ENCODE data around the gene CNTNAP2.

The CNTNAP2 gene

DNA sequence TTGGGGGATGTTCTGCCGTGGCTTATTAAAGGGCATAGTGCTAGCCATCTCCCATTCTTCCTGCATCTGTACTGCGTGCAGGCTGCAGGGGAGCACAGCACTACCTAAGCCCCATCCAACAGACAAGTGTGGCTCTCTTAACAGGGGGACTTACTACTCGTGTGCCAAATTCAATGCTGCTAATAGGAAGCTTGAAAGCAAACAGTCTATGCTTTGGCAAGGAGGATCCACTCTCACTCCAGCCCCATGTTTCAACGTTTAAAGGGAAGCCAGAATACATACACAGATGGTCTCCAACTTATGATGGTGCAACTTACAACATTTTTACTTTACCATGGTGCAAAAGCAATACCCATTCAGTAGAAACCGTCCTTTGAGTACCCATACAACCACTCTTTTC is 2245.9 kb downstream of the CNTNAP2 start:
- no peak for DNase-seq (ENCODE audit: low read depth)
- H3K4me3 ChIP-seq (ENCODE audit: low read depth, low read length): no peak overlapping the region
- TF ChIP-seq, protein P1, sequence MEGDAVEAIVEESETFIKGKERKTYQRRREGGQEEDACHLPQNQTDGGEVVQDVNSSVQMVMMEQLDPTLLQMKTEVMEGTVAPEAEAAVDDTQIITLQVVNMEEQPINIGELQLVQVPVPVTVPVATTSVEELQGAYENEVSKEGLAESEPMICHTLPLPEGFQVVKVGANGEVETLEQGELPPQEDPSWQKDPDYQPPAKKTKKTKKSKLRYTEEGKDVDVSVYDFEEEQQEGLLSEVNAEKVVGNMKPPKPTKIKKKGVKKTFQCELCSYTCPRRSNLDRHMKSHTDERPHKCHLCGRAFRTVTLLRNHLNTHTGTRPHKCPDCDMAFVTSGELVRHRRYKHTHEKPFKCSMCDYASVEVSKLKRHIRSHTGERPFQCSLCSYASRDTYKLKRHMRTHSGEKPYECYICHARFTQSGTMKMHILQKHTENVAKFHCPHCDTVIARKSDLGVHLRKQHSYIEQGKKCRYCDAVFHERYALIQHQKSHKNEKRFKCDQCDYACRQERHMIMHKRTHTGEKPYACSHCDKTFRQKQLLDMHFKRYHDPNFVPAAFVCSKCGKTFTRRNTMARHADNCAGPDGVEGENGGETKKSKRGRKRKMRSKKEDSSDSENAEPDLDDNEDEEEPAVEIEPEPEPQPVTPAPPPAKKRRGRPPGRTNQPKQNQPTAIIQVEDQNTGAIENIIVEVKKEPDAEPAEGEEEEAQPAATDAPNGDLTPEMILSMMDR (IDR thresholded peaks at IDR 0.05; ENCODE audit: control insufficient read depth, extremely low read depth, insufficient read depth): no peak

DNA sequence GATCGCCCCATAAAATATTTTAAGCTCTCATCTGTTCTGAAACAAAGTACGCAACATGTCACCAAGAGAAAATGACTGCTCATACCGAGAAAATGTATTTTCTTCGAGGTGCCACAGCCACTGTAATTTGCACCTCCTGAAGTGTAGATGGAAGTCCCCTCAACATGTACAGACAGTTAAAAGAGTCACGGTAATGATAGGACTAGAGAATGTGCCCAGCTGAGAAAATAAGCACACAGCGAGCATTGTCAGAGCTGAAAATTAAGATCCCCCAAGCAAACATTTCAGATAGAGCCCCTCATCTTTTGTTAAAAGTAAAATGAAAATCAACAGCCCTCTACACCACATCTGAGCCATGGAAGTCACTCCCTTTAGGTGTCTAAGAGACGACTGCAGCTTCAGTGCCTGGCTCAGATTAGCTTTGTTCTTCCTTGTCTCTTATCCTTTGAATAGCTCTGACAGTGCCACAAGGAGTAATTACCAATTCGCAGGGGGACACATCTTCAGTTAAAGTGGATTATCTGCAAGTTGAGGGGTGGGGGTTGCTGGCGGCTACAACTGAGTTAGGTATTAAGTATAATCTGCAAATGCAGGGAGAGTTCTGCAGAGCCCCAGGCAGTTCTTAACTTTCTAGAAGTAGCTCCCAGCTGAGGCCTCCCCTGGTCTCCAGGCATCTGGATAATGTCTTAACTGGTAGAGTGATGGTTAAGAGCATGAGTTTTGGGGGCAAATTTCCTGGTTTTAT is 2251.3 kb downstream of the CNTNAP2 start:
- TF ChIP-seq, protein P1 (IDR thresholded peaks at IDR 0.05; ENCODE audit: control insufficient read depth, extremely low read depth, insufficient read depth): no peak
- no peak overlapping the region for H3K4me3 ChIP-seq (ENCODE audit: low read depth, low read length)
- no peak for DNase-seq (ENCODE audit: low read depth)

DNA sequence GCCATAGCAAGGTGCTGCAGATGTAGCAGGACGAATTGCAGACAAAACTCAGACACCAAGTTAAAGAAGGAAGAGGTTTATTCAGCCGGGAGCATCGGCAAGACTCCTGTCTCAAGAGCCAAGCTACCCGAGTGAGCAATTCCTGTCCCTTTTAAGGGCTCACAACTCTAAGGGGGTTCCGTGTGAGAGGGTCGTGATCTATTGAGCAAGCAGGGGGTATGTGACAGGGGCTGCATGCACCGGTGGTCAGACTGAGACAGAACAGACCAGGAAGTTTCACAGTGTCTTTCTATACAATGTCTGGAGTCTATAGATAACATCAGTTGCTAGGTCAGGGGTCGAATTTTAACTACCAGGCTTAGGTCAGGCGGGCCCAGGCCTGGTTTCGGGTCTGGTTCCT is 2252.0 kb downstream of the CNTNAP2 start:
- DNase-seq (ENCODE audit: low read depth): no peak
- TF ChIP-seq, protein P1 (IDR thresholded peaks at IDR 0.05; ENCODE audit: control insufficient read depth, extremely low read depth, insufficient read depth): no peak
- H3K4me3 ChIP-seq (ENCODE audit: low read depth, low read length): no peak overlapping the region

- DNase-seq (ENCODE audit: low read depth): no peak
- TF ChIP-seq, protein P1 (IDR thresholded peaks at IDR 0.05; ENCODE audit: control insufficient read depth, extremely low read depth, insufficient read depth): no peak
These were observed 2254.8 kb downstream of the CNTNAP2 start for GRCh38 chr7:148371280-148371937.

DNA sequence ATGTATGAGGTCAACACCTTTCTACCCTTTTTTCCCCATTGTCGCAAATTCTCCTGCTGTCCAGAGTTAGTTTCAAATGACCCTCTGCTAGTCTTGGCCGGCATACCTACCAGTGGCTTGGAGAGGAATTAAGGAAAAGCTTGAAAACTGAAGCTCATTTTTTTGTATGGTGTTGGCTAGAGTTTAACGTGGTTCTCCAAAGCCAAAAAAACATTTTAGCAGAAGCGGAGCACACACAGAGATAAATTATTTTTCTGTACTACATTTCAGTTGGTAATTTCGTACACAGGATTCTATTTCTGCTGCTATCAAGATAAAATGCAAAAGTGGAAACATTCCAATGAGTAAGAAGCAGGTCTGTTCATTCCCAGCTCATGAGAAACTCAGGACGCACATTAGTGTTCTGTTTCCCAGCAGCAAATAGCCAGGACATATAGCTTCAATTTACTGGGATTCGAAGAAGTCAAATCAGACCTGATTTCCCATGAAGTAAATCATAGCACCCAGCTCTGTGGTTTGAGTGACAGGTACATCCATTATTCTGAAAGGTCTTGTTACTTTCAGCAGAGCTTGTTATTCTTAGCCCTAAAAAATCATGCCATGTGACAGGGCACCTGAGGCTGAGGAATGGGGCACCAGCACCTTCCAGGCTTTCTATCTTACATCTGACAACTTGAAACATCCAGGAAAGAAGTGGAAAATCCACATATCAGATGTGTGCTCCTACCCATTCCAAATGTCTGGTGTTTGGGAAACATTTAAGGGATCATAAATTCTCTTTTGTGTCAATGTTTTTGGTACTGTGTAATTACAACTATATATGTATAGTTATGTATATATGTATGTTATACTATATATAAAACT is 2258.0 kb downstream of the CNTNAP2 start:
- TF ChIP-seq, protein P1 (IDR thresholded peaks at IDR 0.05; ENCODE audit: control insufficient read depth, extremely low read depth, insufficient read depth): no peak
- DNase-seq (ENCODE audit: low read depth): no peak

More at GRCh38 chr7:148371280-148371937, 2254.8 kb downstream of the CNTNAP2 start:
- H3K4me3 ChIP-seq (ENCODE audit: low read depth, low read length): no peak overlapping the region

DNA sequence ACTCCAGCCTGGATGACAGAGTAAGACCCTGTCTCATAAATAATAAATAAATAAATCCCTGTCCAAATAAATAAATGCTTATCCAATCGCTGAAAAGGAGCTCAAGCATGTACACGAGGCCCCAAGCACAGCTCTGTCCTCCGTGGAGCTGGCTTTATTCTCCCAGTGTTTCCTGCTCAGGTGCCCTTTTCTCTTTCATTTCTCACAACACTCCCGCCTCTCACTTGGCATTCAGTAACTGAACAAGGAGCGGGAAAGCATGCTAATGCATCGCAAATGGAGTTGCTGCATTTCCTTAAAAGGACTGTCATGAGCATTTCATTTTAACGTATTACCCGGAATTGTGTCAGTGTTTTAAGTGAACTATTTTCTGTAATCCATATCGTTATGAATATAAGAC is 2263.1 kb downstream of the CNTNAP2 start:
- H3K4me3 ChIP-seq (ENCODE audit: low read depth, low read length): no peak overlapping the region
- DNase-seq (ENCODE audit: low read depth): no peak
- TF ChIP-seq, protein P1 (IDR thresholded peaks at IDR 0.05; ENCODE audit: control insufficient read depth, extremely low read depth, insufficient read depth): no peak

More for the DNA sequence above, 2258.0 kb downstream of the CNTNAP2 start:
- H3K4me3 ChIP-seq (ENCODE audit: low read depth, low read length): no peak overlapping the region
